Thymus (tissue), 14 donors: ENCODE measurements around the gene TMC6. TPM values are rescaled to one million over a fixed set of nuclear protein-coding genes. Genes with fewer than 3 reads are reported as not detected.

Experiments
- DNase-seq, 9 donors: peaks; one replicate each; pipeline ENCODE4 v3.0.0-alpha.2; 2013; ENCODE audit warnings: low spot score in 9 of 9, low read depth in 6 of 9, missing footprints in 1 of 9
- H3K27ac ChIP-seq, 2 donors: one replicate each; pipeline ENCODE4 v1.5.1; 2013; ENCODE audit warnings: control low read depth in 1 of 2, low read depth in 1 of 2, low read length in 1 of 2, mild to moderate bottlenecking in 1 of 2, moderate library complexity in 1 of 2
- H3K27me3 ChIP-seq, 2 donors: one replicate each; pipeline ENCODE4 v1.5.1; 2013; ENCODE audit warnings: low read length in 1 of 2; ENCODE audit not compliant: control insufficient read depth in 2 of 2, insufficient read depth in 1 of 2
- H3K36me3 ChIP-seq, 2 donors: one replicate each; pipeline ENCODE4 v1.5.1; 2013; ENCODE audit warnings: low read length in 1 of 2, mild to moderate bottlenecking in 1 of 2, moderate library complexity in 1 of 2; ENCODE audit not compliant: control insufficient read depth in 2 of 2, insufficient read depth in 2 of 2
- H3K4me1 ChIP-seq, 2 donors: one replicate each; pipeline ENCODE4 v1.5.1; 2013; ENCODE audit warnings: low read length in 2 of 2; ENCODE audit not compliant: control insufficient read depth in 2 of 2, insufficient read depth in 2 of 2
- H3K4me3 ChIP-seq, 2 donors: one replicate each; pipeline ENCODE4 v1.5.1; 2013; ENCODE audit warnings: low read length in 2 of 2, control low read depth in 1 of 2, mild to moderate bottlenecking in 1 of 2
- H3K9me3 ChIP-seq, 2 donors: one replicate each; pipeline ENCODE4 v1.5.1; 2013; ENCODE audit warnings: low read length in 1 of 2, mild to moderate bottlenecking in 1 of 2; ENCODE audit not compliant: control insufficient read depth in 2 of 2, insufficient read depth in 1 of 2
- WGBS: extraction: QIAGEN DNeasy Blood & Tissue Kit; methylation state at CpG from one replicate; pipeline ENCODE4 v1.1.7; 2013; 5-methylcytosine and 5-hydroxymethylcytosine counted together
- long read RNA-seq, 10 donors: transcript quantifications; one replicate each; lab custom pipeline, GENCODE V29; 2026
- polyA plus RNA-seq: library from polyadenylated mRNA; stranded (reverse); fragments of 200-250 nt; gene quantifications from one replicate; pipeline ENCODE4 v1.2.3, GENCODE V29; 2013
- total RNA-seq: library from RNA; stranded (reverse); fragments of 120-200 nt; gene quantifications from one replicate; pipeline ENCODE4 v1.2.4, GENCODE V29; 2013
- donor health status: healthy.

The TMC6 gene, protein sequence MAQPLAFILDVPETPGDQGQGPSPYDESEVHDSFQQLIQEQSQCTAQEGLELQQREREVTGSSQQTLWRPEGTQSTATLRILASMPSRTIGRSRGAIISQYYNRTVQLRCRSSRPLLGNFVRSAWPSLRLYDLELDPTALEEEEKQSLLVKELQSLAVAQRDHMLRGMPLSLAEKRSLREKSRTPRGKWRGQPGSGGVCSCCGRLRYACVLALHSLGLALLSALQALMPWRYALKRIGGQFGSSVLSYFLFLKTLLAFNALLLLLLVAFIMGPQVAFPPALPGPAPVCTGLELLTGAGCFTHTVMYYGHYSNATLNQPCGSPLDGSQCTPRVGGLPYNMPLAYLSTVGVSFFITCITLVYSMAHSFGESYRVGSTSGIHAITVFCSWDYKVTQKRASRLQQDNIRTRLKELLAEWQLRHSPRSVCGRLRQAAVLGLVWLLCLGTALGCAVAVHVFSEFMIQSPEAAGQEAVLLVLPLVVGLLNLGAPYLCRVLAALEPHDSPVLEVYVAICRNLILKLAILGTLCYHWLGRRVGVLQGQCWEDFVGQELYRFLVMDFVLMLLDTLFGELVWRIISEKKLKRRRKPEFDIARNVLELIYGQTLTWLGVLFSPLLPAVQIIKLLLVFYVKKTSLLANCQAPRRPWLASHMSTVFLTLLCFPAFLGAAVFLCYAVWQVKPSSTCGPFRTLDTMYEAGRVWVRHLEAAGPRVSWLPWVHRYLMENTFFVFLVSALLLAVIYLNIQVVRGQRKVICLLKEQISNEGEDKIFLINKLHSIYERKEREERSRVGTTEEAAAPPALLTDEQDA
- total RNA-seq, result 83.7 TPM
- 174 TPM for polyA plus RNA-seq
- long read RNA-seq, donor 1, partial matches to known transcripts, result 12 of 13 reads
- long read RNA-seq, donor 1, other reads (novel, unspliced or antisense), result 0 of 13 reads
- long read RNA-seq, donor 2, result 0 reads
- long read RNA-seq, donor 3, full-length matches to known transcripts, result 12 of 62 reads
- long read RNA-seq, donor 3, partial matches to known transcripts, result 50 of 62 reads
- long read RNA-seq, donor 3, other reads (novel, unspliced or antisense), result 0 of 62 reads
- long read RNA-seq, donor 4, full-length matches to known transcripts, result 6 of 77 reads
- long read RNA-seq, donor 4, partial matches to known transcripts, result 71 of 77 reads
- long read RNA-seq, donor 4, other reads (novel, unspliced or antisense), result 0 of 77 reads
- long read RNA-seq, donor 5, full-length matches to known transcripts, result 12 of 26 reads
- long read RNA-seq, donor 5, partial matches to known transcripts, result 14 of 26 reads
- long read RNA-seq, donor 5, other reads (novel, unspliced or antisense), result 0 of 26 reads
- long read RNA-seq, donor 6, full-length matches to known transcripts, result 10 of 64 reads
- long read RNA-seq, donor 6, partial matches to known transcripts, result 54 of 64 reads
- long read RNA-seq, donor 6, other reads (novel, unspliced or antisense), result 0 of 64 reads
- long read RNA-seq, donor 7, partial matches to known transcripts, result 117 of 117 reads
- long read RNA-seq, donor 7, other reads (novel, unspliced or antisense), result 0 of 117 reads
- long read RNA-seq, donor 8, partial matches to known transcripts, result 0 of 2 reads
- long read RNA-seq, donor 8, other reads (novel, unspliced or antisense), result 0 of 2 reads
- long read RNA-seq, donor 9, partial matches to known transcripts, result 5 of 6 reads
- long read RNA-seq, donor 9, other reads (novel, unspliced or antisense), result 0 of 6 reads
- long read RNA-seq, donor 10, full-length matches to known transcripts, result 7 of 17 reads
- long read RNA-seq, donor 10, partial matches to known transcripts, result 10 of 17 reads
- long read RNA-seq, donor 10, other reads (novel, unspliced or antisense), result 0 of 17 reads

DNA sequence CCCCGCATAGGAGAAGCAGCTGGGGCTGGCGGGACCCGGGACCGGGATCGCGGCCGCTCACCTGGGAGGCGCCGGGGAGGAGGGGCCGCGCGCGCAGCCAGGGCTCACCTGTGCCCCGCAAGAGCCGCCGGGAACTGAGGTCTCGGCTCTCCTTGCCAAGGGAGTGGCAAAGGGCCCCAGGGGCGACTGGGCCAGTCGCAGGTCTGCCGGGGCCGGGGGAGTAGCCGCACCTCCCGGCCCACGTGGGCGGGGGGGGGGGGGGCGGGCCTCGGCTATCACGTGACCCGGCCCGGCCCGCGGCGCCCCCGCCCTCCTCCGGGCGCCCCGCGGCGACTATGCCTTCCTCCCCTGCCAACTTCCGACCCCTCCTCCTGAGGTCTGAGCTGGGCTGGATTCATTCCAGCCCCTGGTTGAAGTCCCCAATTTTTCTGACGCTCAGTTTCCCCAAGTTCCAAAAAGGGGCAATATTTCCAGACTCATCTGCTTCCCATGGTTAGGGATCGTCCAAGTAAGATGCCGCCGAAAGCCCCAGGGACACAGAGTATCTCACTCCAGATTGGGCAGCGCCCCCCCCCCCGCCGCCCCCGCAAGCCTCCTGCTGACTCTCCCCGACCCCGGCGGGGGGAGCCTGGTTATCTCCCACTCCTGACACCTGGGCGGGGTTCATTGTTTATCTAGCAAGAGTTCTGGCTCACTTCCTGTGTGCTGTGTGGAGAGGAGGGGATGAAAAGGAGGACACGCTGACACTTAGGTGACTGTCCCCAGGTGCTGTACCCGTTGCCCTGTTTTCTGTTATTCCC, at the start of gene TMC6:
Gene TMC6, minus strand, starts transcription at position 205 of the 800 bp plus-strand sequence. CDS start 1,923 bp downstream, outside the sequence.
- H3K27me3 ChIP-seq, result peaks cover 0 to 3% of the 10 kb centered on the region in 2 donors
- WGBS, result under 1% methylated on average over 53 of the region's 54 CpGs
- peak in 5 of 9 donors; percentile 71 to 92 (median 82) for DNase-seq
- H3K9me3 ChIP-seq, result peaks cover 0 to 14% of the 10 kb centered on the region in 2 donors
- H3K27ac ChIP-seq, result peak within 1 kb of the TSS; percentile 99
- H3K36me3 ChIP-seq, result peaks cover 39 to 45% of the 10 kb centered on the region in 2 donors
- H3K4me3 ChIP-seq, result peak within 1 kb of the TSS; percentile 93 to 97
- H3K4me1 ChIP-seq, result peaks cover 56 to 90% of the 10 kb centered on the region in 2 donors

DNA sequence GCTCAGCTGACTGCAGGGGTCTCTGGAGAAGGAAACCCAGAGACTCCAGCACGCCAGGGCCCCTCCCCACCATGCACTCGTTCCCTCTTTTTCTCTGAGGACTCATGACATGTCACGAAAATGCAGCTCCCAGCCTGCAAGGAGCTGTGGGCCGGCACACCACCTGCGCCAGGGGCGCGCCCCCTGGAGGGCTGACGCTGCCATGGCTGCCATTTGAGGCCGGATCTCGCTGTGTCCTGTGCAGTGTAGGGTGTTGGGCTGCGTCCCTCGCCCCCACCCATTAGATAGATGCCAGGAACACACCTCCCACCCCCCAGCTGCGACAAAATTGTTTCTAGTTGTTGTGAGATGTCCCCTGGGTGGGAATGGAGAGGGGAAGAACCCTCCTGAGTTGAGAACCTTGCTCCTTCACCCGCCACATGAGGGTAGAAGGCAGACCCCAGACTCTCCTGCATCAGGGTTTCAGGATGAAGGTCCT, 48.0 kb upstream of the TMC6 start:
- Histone ChIP-seq H3K27ac (no peak overlapping the region), H3K4me3 (no peak overlapping the region), H3K4me1 (peaks cover 2 to 42% of the 10 kb centered on the region in 2 donors), H3K36me3 (peaks cover 21 to 62% of the 10 kb centered on the region in 2 donors), H3K27me3 (no peaks in the 10 kb centered on the region), H3K9me3 (no peaks in the 10 kb centered on the region)
- WGBS, result 28% methylated on average over 14 of the region's 14 CpGs
- peak in 8 of 9 donors; percentile 42 to 84 (median 68) for DNase-seq

- no peak overlapping the region for H3K27ac ChIP-seq
- H3K9me3 ChIP-seq, result no peaks in the 10 kb centered on the region
- peaks cover 25 to 63% of the 10 kb centered on the region in 2 donors for H3K36me3 ChIP-seq
- peaks cover 2 to 50% of the 10 kb centered on the region in 2 donors for H3K4me1 ChIP-seq
- WGBS, result 97% methylated on average over 14 of the region's 14 CpGs
- H3K27me3 ChIP-seq, result no peaks in the 10 kb centered on the region
- no peak for DNase-seq
- H3K4me3 ChIP-seq, result no peak overlapping the region
These were observed 47.1 kb upstream of the TMC6 start for GRCh38 chr17:78175643-78175981.

DNA sequence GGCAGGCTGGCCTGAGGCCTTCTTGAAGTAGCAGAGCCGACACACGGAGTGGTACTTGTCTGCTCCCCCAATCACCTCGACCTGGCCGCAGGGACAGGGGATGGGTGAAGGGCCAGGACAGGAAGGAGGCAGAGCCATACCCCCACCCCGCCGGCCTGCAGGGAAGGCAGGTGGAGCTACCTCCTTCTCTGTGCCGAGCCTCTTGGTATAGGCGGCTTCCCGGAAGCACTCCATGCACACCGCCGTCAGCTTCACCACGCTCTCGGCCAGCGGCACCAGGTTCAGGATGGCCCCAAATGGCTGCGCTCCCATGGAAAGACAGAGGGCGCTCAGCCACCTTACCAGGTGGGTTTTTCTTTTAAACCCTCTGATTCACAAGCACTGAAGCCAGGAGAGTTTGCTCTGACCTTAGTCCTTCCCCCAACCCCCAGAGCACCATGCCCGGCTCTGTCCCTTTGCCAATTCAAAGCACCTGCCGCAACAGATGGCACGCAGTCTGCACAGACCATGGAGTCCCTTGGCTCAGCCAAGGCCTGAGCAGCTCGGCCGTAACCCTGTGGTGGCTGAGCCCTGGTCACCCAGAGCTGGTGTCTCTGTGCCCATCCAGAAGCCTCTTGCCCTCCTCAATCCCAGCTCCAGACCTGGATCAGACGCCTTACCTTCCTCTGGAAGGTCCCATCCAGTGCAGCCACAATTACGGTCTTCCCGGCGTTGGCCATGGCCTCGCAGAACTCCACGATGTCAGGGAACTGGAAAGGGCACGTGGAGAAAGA, 46.5 kb upstream of the TMC6 start:
- no peak for DNase-seq
- Histone ChIP-seq H3K27me3 (no peaks in the 10 kb centered on the region), H3K4me1 (peaks cover 2 to 50% of the 10 kb centered on the region in 2 donors), H3K36me3 (peaks cover 24 to 63% of the 10 kb centered on the region in 2 donors), H3K9me3 (no peaks in the 10 kb centered on the region), H3K27ac (no peak overlapping the region), H3K4me3 (no peak overlapping the region)
- 93% methylated on average over 28 of the region's 28 CpGs for WGBS

GRCh38 chr17:78174346-78174869, 45.9 kb upstream of the TMC6 start:
- WGBS, result 88% methylated on average over 15 of the region's 15 CpGs
- DNase-seq, result no peak
- H3K27ac ChIP-seq, result peak overlapping the region in 1 of 2 donors; percentile 46
- no peak overlapping the region for H3K4me3 ChIP-seq
- H3K9me3 ChIP-seq, result no peaks in the 10 kb centered on the region
- H3K36me3 ChIP-seq, result peaks cover 22 to 59% of the 10 kb centered on the region in 2 donors
- H3K27me3 ChIP-seq, result no peaks in the 10 kb centered on the region
- H3K4me1 ChIP-seq, result peaks cover 3 to 53% of the 10 kb centered on the region in 2 donors

DNA sequence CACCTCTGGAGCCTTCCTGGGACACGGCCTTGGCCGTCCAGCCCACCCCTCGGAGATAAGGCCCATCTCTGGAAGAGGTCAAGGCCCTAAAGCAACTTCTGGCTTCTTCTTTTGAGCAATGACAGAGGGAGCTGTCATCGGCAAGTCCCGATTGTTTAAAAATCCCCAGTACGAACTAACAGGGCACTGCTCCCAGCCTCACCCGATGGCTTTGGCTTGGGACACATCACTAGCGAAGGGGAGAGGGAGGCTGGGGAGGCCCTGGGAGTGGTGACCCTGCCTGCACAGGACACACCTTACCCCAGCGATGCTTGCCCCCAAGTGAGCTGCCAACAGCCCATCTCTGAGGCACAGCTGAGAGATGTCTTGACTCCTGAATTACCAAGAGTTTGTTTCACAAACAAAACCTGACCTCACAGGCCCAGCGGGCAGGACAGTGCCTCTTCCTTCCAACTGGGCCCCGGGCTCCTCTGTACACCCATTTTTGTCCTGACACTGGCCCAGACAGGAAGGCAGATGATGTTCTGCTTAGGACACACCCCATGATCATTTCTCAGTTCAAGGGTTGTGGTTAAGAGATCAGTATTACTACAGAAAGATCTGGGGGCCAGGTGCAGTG, 44.7 kb upstream of the TMC6 start:
- H3K9me3 ChIP-seq, result no peaks in the 10 kb centered on the region
- peak overlapping the region; percentile 64 to 69 for H3K27ac ChIP-seq
- no peaks in the 10 kb centered on the region for H3K27me3 ChIP-seq
- peaks cover 22 to 50% of the 10 kb centered on the region in 2 donors for H3K36me3 ChIP-seq
- H3K4me3 ChIP-seq, result no peak overlapping the region
- 92% methylated on average over 11 of the region's 11 CpGs for WGBS
- peaks cover 9 to 60% of the 10 kb centered on the region in 2 donors for H3K4me1 ChIP-seq
- no peak for DNase-seq
